HG03442 (cell line): ENCODE results near the gene ZNF423.
"Not testable (repeated sequence)": the region's sequence is repeated elsewhere in the genome, so short reads cannot be mapped to it uniquely, and the experiment has no call there.

Source experiments
- ATAC-seq: cut with Tn5 transposase; IDR thresholded peaks from one replicate; pipeline ENCODE4 v1.9.1; 2021; ENCODE audit warnings: mild to moderate bottlenecking, moderate library complexity; ENCODE audit not compliant: unreplicated experiment

The ZNF423 gene

GRCh38 chr16:49574826-49575225 is 281.1 kb downstream of the ZNF423 start:
- no peak for ATAC-seq

GRCh38 chr16:49567950-49568349 is 288.0 kb downstream of the ZNF423 start:
- no peak for ATAC-seq

GRCh38 chr16:49566432-49566831 is 289.5 kb downstream of the ZNF423 start:
- no peak for ATAC-seq

DNA sequence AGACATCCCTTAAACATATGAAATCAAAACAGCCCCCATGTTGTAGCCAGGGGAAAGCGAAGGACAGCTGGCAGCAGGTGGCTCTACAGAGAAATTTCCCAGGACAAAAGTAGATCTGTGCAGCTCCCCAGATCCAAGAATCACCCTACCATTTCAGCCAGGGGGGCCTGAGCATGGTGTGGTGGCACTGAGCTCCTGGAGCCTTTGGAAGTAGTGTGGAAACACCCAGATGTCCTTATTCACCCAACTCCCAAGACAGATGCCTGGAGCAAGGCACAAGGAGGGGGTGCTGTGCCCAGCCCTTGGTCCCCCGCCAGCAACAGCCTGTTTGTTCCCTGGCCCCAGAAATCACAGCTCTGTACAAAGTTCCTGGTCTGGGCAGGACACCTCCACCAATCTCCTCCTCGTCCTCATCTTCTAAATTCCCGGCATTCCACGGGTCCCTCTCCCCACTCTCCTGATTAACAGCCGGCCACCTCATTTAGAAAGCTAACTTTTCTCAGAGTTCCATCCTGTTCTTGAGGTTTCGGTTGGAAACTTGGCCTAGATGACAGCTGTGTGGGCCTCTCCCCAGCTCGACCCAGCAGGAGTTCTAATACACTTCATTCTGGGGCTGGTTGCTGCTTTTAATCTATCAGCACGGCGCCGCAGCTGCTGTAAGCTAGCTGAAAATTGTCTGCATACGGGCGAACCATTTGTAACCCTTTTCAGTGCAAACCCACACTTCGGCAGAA is 291.2 kb downstream of the ZNF423 start:
- ATAC-seq, result no peak

GRCh38 chr16:49563666-49564065 is 292.2 kb downstream of the ZNF423 start:
- no peak for ATAC-seq

DNA sequence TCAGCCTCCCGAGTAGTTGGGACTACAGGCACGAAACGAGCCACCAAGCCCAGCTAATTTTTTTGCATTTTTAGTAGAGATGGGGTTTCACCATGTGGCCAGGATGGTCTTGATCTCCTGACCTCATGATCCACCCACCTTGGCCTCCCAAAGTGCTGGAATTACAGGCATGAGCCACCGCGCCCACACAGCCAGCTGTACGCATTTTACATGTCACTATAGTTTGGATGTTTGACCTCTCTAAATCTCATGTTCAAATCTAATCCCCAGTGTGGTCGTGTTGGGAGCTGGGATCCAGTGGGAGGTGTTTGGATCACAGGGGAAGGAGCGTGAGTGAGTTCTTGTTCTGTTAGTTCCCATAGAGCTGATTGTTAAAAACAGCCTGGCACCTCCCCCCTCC is 293.0 kb downstream of the ZNF423 start:
- ATAC-seq, result not testable (repeated sequence)

GRCh38 chr16:49562228-49562627 is 293.7 kb downstream of the ZNF423 start:
- ATAC-seq, result no peak

DNA sequence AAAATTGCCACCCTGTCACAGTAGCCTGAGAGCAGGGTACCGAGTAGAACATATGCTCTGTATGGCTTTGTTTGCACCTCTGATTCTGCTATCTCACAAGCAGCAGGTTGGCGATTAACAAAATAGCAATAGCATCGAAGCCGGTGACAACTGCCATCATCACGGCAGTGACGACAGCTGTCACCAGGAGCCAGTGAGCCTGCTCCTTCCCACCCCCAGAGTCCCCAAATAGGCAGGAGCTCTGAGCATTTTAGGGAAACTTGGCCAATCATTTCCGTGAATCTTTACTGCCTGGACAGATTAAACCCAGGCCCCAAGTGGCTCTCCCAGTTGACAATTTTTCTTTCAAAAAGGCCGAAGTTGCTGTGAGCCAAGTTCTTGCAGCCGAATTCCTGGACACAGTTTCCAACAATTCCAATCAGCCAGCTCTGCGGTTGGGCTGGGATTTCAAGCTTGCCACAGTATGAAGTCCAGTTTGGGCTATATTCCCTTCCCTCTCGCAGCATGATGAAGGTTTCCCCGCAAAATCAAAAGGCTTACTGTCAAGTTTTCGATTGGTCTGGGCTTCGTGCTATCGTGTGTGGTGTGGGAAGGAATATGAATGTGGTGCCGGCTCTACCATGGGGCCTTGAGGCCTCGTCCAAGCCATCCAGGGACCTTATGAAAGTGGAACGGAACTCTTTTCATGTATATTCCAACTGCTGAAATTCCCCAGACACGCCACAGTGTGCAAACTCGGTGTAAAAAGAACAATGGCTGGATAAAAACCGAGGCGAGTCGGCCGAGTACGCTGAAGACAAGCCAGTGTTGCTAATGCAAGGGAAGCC is 295.7 kb downstream of the ZNF423 start:
- no peak for ATAC-seq

- ATAC-seq, result no peak
These were observed 296.7 kb downstream of the ZNF423 start for GRCh38 chr16:49559242-49559641.

GRCh38 chr16:49558451-49558850 is 297.5 kb downstream of the ZNF423 start:
- no peak for ATAC-seq

GRCh38 chr16:49556606-49557446 is 299.1 kb downstream of the ZNF423 start:
- ATAC-seq, result no peak

DNA sequence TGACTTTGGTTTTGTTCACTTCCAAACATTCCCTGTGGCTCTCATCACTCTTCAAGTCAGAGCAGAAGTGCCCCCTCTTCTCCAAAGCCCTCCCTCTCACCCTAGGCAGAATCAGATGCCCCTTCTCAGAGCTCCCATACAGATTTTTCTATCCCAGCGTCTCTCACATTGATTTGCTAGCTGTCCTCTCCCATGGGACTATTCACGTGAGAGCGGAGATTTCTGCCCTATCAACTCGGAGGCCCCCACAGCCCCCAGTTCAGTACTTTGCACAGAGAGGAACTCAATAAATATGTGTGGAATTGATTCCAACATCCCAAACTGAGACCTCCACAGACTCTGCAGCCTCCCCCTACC is 299.7 kb downstream of the ZNF423 start:
- ATAC-seq, result no peak

GRCh38 chr16:49554681-49555080 is 301.2 kb downstream of the ZNF423 start:
- no peak for ATAC-seq

DNA sequence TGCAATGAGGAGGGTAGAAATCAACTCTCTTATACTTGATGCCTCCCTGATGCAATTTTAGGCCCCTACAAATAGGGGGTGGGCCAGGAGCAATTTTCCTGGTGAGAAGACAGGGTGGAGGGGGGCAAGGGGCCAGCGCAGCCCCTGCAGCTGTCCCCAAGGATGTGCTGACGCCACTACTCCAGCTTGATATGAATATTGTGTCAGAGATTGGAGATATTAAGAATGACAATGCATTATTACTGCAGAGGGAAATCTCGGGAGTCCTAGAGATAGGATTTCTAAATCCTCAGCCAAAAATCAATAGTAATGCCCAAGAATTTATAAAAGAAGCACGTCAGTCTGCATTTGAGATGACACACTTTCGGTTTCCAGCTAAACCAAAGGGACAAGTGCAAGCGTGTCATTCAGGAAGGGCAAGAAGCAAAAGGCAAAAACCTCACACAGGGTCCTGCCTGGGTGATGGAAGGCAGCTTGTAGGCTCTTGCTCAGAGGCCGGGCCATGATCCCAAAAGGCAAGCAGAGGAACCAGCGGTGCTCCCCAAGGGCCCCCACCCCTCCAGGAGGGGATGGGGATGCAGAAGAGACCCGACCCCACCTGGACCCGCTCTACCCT is 303.5 kb downstream of the ZNF423 start:
- ATAC-seq, result no peak

- ATAC-seq, result no peak
These were observed 305.2 kb downstream of the ZNF423 start for GRCh38 chr16:49550666-49551065.

DNA sequence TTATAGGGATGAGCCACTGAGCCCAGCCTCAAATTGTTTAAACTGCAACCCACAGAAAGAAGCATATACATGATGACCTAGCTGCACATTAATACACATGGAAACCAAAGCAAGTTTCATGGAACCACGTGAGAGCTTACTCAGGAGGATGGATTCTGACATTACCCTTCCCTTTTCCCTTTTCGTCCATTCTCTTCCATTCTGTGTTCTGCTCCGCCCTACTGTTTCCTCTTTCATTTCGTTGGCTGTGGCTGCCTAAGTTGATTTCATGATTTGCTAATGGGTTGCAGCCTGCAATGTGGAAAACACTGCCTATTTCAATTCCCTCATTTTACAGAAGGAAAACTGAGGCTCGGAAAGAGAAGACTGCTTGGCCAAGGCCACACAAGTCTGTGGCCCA is 305.8 kb downstream of the ZNF423 start:
- ATAC-seq, result no peak

DNA sequence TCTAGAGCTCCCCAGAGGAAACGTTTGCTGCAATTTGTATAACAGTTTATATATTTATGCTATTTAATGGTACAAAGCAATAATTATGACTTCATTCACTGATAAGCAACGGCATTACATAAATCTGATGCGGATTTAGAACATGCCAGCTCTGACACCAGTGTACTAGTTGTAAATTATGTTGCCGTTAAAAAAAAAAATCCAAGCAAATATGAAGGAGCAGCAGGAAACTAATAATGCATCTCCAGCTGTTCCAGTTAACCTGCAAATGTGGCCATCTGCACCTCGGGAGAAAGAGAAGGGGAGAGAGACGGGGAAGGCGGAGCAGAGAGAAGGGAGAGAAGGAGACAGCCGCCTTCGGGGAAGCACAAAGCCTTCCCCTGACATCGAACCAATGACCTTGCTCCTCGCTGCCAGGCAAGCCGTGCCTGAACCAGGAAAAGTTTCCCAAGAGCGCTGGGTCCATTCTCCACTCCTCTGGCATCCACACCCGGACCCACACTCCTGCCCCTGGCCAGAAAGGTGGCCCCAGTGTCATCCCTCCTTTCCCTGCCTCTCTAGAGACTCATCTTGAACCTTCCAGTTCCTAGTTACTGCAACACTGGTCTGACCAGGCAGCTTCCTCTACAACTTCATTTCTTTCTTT is 307.5 kb downstream of the ZNF423 start:
- ATAC-seq, result no peak

GRCh38 chr16:49547448-49547847 is 308.5 kb downstream of the ZNF423 start:
- ATAC-seq, result no peak

GRCh38 chr16:49546735-49547134 is 309.2 kb downstream of the ZNF423 start:
- ATAC-seq, result no peak

GRCh38 chr16:49545741-49546448 is 310.0 kb downstream of the ZNF423 start:
- ATAC-seq, result no peak
